IMR-90 (cell line): ENCODE data around the gene MORC1. TPM values are rescaled to one million over a fixed set of nuclear protein-coding genes. Genes with fewer than 3 reads are reported as not detected.

Experiments used
- microRNA-seq, 2 experiments: library from miRNA; stranded (forward) in 1 of 2; unstranded in 1 of 2; fragments of 10-50 nt in 1 of 2; fragments of <30 nt in 1 of 2; gene quantifications in 1 of 2; microRNA quantifications in 1 of 2; one replicate each; pipeline versions ENCODE3 to v1.1.0; 2013 to 2020; ENCODE audit not compliant: insufficient read depth in 1 of 2, insufficient read length in 1 of 2, unreplicated experiment in 1 of 2
- polyA plus RNA-seq, 3 experiments: library from polyadenylated mRNA; depleted of rRNA; stranded (reverse); fragments of >200 nt; gene quantifications; 2 replicates each; pipeline ENCODE4 v1.2.3, GENCODE V29; 2012; ENCODE audit warnings: low replicate concordance in 1 of 3
- small RNA-seq, 5 experiments: library from RNA; depleted of rRNA; stranded (forward); fragments of <200 nt; gene quantifications; one replicate each; pipeline ENCODE3, GENCODE V24; 2012
- total RNA-seq: library from RNA; depleted of rRNA; stranded (reverse); fragments of >200 nt; gene quantifications from 2 replicates; pipeline ENCODE4 v1.2.3, GENCODE V29; 2012; rRNA removed

Gene MORC1
- total and polyA plus RNA-seq, 2 of the 4 experiments (the other 2 are of a cell fraction), result not detected

Small RNAs within 50 kb of the gene (microRNA-seq; reads per million reads assigned to microRNA genes)
- gene RF00012 (ENCODE audit: insufficient read depth, insufficient read length), result not detected

Small RNAs within 50 kb of the gene (small RNA-seq; reads per million reads assigned to genes)
- 0 to 0.04 (median 0) reads per million in 5 experiments for gene RF00012

Other genes starting within 250 kb of the MORC1 start
- gene GUCA1C, start 164.3 kb downstream of the MORC1 start, total RNA-seq, result not detected in 2 replicates
- not detected in 2 replicates for gene GUCA1C, start 164.3 kb downstream of the MORC1 start, polyA plus RNA-seq (2012; rRNA removed)
- gene C3orf85, start 18.6 kb upstream of the MORC1 start, total RNA-seq, result not detected in 2 replicates
- not detected in 2 replicates for gene C3orf85, start 18.6 kb upstream of the MORC1 start, polyA plus RNA-seq (2012; rRNA removed)
- not detected in 2 replicates for gene DPPA2, start 198.4 kb upstream of the MORC1 start, total RNA-seq
- gene DPPA2, start 198.4 kb upstream of the MORC1 start, polyA plus RNA-seq (2012; rRNA removed), result not detected in 2 replicates
- not detected in 2 replicates for gene DPPA4, start 219.4 kb upstream of the MORC1 start, total RNA-seq
- 0.02 TPM in 1 of 2 replicates, not detected in the other for gene DPPA4, start 219.4 kb upstream of the MORC1 start, polyA plus RNA-seq (2012; rRNA removed)